HG02970 (cell line): ENCODE results near the gene CMC2.
A peak's percentile ranks its signal among the peaks of the same experiment; 100 is the strongest.

ENCODE experiments used
- ATAC-seq: cut with Tn5 transposase; IDR thresholded peaks from one replicate; pipeline ENCODE4 v1.9.1; 2021; ENCODE audit warnings: mild to moderate bottlenecking, moderate library complexity, moderate number of reproducible peaks; ENCODE audit not compliant: unreplicated experiment, low FRiP score

The CMC2 gene

DNA sequence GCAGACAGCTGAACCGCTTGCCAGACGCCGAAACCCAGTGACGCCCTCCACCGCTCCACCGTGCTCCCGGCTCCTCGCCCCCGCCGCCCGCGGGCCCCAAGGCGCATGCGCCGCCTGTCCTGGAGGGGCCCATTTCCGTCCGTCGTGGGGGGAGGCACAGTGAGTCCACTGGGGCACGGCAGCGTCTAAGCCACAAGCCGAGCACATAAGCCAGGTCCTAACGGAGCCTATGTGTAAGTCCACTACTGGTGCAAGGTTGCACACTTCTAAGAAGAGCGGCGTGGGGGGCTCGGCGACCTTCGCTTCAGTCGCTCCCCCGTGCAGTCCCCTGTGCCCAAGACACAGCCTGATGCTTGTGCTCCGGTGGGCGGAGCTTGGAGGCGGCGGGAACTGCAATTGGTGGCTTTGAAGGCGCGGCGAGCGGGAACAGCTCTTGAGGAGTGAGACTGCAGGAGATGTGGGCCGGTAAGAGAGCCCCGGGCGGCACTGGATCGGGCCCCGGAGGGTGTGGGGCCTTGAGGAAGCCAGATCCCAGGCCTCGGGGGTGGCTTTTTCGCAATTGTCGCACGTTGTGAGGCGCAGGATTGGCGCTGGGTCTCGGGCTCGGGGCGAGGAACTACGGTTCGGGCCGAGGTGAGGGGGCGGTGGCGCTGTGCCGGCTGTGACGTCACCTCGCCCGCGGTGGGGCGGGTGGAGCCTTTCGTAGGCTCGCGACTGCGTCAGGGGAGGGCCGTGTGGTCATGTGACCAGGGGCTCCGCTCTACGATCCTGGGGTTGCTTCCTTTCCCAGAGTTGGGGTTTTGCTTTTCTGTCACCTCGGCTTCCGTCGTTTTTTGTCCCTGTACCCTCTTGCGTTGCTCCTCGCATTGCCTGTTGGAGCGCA is at the start of gene CMC2, which contains the start of gene CENPN:
TSS of gene CMC2 (minus strand) at position 73 of the 883 bp plus-strand sequence. CDS start 9,491 bp downstream, outside the sequence.
TSS of gene CENPN (plus strand) at position 402 of the 883 bp plus-strand sequence. CDS start 4,726 bp downstream, outside the sequence.
- ATAC-seq, result peak; percentile 81

DNA sequence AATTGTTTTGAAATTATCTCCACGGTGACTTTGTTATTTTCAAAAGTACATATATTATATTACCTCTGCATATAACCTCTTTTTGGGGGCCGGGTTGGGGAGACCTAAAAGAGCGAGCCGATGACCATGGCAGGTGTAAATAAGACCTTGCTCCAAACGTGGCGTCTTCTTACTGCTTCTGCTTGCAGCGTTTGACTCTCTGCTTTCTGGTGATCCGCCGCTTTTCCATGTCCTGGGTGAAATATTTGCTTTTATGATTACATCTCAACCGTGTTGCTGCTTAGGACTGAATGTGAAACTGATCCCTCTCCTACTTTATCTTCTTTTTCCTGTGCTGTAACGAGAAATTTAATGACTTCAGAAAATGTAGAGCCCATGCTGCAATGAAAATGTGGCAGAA is 47.1 kb upstream of the CMC2 start:
- ATAC-seq, result no peak

DNA sequence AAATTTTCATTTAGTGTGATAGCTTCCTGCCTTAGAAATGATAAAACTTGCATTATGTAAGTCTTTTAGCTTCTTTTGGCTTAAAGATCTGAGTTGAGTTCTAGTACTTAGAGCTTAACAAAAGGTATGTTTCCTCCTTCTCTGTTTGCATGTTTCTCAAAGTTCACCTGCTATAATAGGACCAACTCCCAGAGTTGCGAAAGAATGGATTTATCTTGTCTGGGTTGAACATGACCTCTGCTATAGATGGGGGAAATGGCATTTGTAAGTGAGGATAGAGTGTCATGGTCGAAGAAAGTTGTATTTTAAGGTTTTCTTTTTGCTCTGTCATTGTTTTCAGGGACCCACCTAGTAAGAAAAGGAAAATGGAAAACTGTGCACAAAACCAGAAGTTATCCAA is 36.1 kb upstream of the CMC2 start:
- no peak for ATAC-seq

DNA sequence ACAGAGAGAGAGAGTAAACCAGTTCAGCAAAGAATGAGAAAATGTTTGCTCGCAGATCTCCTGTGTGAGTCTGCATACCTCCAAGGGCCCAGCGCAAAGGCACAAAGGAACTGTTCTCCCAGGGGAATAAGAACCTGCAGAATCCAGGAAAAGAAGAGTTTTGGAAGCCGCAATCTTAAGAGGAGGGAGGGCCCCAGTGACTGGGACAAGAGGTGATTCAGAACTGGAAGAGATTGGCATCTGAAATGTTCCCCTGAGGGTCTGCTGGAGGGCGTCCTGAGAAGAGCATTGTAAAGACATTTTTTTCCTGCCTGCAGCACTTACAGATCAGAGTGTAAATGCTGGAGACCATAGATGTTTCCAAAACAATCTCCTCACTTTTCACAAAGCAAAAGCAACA is 35.0 kb upstream of the CMC2 start:
- no peak for ATAC-seq

DNA sequence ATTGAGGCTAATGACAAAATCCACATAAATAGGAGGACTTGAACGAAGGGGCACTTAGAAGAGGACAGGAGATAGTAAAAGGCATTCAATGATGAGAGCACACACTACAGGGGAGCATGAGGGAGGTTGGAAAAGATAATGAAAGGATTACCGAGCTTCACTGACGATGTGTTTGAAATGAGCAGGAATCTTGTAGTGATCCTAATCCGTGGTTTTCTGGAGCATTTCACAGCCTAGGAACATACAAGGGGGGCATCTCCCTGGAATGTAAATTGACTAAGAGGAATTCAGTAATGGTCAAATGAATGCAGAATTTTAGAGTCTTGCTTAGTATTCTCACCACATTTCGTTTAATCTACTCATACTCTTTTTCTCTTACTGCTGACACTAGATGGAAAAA is 34.2 kb upstream of the CMC2 start:
- no peak for ATAC-seq

DNA sequence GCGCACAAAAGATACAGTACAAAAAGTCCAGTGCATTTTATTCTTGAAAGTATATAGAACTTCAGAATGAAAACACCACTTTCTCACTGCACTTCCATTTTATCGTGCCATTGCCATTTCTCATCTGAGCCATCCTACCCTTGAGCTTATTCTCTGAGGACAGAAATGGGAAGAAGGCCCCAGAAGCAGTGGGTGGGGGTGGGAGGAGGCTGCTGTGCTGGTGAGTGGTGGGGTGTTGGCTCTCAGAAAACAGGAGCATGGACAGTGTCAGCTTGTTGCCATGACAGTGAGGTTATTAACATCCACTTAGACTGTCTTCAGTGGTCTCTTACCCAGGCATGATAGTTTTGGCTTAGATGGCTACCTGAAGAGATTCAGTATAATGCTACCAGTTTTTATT is 33.4 kb upstream of the CMC2 start:
- ATAC-seq, result no peak

DNA sequence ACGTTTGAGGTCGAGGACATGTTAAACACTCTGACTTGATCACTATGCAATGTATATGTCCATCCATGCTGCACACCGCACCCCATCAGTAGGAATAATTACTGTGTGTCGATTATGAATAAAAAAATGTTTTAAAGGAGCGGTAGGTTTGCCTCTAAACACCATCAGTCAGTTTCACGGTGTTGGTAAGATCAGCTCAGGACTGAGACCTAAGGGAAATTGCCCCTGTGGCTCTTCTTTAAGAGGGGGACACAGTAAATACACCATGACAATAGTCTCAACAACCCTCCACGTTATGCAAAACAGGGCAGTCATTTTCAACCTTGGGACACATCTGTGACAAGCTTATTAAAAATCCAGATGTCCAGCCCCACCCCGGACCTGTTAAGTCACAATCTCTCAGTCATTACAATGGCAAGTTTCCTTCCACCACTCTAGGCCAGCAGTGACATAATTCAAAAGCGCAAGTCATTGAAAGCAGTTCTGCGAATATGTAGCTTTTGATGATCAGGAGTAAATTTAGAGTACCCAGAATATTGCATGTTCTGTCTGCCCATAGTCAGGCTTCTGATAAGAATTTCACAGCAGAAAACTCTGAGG is 30.2 kb upstream of the CMC2 start:
- ATAC-seq, result no peak

DNA sequence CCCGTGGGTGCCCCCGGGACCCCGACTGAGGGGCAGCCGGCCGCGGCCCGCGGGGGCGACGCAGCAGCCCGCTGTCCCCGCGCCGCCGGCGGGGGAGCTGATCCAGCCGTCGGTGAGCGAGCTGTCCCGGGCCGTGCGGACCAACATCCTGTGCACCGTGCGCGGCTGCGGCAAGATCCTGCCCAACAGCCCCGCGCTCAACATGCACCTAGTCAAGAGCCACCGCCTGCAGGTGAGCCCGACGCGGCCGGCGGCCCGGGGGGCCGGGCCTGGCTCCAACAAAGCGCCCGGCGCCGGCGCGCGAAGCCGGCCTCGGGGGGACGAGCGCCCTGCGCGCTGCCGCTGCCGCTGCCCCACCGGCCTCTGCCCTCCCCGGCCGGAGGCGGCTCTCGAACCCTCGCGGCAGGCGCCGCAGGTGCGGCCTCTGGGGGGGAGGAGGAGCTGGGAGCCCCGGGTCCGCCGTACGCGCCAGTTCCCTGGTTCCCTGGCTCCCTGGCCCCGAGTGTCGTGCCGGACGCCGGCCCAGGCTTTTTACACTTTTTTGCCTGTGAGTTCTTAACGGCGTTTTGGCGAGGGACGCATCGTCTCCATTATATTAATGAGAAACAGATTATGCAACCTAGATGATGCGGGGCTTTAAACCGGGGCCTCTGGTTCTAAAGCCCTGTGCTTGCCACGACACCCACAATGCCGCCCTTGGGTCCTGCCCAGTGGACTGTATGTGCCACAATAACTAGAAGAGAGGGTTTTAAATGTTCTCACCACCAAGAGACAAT is 29.5 kb upstream of the CMC2 start:
- ATAC-seq, result peak; percentile 51

DNA sequence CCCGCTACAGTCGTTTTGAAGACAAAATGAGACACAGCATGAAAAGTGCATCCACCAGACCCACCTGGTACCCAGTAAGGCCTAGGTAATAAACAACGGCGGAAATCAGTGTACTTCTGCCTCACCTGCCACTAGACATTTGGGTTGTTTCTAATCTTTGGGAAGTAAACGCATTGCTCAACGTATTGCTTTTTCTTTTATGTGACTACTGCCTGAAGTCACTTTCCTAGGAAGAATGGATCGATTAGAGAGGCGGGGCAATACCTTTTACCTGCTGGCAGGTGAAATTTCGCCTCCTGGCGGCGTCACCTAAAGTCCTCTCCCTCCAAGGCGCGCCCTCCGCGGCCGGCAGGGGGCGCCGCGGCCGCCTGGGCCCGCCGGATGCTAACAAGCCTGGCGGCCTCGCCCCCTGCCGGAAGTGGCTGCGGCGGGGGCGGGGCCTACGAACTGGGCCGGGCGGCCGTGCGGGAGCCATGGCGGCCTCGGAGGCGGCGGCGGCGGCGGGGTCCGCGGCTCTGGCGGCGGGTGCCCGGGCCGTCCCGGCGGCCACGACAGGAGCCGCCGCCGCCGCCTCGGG is 28.8 kb upstream of the CMC2 start, which contains the start of gene ATMIN:
TSS of gene ATMIN (plus strand) at position 445 of the 577 bp plus-strand sequence. CDS start at position 474, 29 bp downstream.
- ATAC-seq, result peak; percentile 82

DNA sequence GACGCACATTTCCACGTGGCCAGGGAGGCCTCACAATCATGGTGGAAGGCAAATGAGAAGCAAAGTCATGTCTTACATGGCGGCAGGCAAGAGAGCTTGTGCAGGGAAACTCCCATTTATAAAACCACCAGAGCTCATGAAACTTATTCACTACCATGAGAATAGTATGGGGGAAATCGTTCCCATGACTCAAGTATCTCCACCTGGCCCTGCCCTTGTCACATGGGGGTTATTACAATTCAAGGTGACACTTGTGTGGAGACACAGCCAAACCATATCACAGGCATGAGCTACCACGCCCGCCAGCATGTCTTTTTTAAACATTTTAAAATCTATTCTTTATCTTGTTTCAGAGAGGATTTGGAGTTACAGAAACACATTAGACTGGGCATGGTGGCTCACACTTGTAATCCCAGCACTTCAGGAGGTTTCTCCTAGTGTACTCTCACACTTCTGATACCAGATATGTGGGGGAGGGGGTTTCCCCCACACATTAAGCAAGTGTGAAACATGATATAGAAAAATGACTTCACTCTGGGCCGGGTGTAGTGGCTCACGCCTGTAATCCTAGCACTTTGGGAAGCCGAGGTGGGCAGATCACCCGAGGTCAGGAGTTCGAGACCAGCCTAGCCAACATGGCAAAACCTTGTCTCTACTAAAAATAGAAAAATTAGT is 23.4 kb upstream of the CMC2 start:
- ATAC-seq, result no peak

DNA sequence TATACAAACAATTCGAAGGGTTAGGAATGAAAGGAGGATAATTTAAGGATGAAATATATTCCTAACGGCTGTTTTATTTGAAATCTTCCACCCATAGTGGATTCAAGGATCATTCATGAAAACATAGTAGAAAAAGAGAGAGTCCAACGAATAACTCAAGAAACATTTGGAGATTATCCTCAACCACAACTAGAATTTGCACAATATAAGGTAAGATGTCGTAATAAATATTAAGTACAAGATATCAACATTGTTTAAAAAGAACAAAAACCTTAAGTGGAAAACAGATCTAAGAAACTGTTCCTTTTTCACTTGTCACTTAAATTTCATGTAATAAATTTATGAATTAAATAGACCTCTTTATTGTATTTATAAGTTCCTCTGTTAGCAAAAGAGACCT is 19.7 kb upstream of the CMC2 start:
- ATAC-seq, result no peak

DNA sequence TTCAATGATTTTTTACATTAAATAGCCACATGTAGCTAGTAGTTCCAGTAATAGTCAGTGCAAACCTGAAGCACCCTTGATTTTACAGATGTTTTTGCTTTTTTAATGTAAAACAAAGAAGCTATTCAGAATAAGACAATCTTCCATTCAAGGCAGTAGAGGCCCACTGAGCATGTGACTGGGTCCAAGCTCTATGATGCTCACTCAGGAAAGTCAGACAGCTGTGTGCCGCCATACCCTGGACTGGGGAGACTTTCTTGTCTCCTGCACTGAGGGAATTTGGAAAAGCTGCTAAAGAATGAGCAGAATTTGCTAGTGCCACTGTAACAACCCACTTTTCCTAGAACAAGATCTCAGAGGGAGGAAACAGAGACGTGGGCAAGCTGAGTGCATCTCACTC is 11.8 kb upstream of the CMC2 start:
- no peak for ATAC-seq

DNA sequence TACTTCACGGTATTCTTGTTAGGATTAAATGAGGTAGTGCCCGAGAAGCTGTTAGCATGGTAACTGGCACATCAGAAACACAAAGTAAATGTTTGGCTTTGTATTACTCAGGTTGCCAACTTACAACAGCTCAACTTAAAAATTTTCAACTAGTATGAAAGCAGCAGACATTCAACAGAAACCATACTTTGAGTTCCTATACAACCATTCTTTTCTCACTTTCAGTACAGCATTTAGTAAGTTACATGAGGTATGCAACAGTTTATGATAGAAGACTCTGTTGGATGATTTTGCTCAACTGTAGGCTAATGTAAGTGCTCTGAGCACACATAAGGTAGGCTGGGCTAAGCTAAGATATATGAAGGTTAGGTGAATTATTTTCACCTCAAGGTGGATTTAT is 8.0 kb upstream of the CMC2 start:
- no peak for ATAC-seq

DNA sequence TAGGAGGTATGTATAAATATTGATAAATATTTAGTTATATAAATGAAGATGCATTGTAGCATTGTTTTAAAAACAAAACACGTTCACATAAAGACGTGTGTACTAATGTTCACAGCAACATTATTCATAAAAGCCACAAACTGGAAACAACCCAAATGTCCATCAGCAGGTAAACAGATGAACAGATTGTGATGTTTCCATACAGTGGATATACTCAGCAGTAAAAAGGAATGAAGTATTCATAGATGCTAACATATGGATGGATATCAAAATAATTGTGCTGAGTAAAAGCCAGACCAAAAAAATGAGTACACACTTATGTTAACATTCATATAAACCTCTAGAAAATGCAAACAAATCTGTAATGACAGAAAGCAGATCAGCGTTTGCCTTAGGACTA is 6.3 kb upstream of the CMC2 start:
- no peak for ATAC-seq

DNA sequence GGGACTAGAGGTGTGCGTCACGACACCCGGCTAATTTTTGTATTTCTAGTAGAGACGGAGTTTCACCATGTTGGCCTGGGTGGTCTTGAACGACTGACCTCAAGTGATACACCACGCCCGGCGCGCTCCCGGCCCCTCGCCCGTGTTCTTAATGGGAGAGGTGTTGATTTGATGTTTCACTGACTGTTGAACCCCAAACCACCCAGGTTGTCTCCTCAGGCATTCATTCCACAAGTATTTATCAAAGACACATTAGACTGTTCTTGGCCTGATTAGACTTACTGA is 1.8 kb upstream of the CMC2 start:
- ATAC-seq, result no peak

DNA sequence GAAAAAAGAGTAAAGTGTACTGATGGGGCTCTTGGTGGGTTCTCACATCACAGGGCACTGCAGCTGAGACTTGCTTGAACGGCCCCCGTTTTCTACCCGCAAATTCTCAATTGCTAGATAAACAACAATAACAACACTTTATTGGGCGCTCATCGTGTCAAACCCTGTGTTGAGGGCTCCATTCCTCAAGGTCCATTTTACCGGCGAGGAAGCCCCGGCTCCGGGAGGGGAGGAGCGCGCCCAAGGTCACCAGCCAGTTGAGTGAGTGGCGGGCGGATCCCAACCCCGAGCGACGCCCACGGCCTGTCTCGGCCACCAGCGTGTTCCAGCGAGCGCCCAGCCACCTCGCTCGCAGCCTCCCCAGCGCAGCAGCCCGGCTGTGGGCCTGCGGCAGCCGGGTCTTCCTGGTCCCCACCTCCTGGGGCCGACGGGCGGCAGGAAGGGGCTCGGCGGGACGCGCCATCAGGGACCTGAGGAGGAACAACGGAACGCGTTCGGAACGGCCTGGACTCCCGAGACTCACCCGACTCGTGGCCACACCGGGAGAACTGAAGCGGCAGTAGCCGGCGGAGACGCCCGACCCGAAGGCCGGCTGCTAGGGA is 373 bp downstream of the CMC2 start:
- peak; percentile 26 for ATAC-seq

DNA sequence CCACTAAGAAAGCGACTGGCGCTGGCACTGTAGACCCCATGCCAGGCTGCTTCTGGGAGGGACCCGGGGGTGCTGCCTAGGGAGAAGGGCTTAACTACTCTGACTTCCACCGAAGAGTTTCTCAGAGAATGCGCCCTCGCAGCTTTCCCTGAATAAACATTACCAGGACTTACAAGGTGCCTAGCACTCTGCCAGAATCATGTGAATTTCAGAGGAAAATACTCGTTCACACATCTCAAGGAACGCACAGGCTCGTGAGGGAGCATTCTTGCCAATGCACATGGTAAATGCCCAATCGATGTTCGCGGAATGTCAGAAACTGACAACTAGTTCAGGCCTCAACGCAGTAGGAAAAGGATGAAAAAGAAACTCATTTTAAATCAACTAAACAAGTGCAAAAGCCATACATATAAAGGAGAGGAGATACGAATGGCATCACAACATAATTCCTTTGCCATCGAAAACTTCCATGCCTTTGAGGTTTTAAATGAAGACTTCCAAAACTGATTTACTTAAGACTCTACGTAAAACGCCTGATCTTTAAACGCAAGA is 999 bp downstream of the CMC2 start:
- ATAC-seq, result no peak

DNA sequence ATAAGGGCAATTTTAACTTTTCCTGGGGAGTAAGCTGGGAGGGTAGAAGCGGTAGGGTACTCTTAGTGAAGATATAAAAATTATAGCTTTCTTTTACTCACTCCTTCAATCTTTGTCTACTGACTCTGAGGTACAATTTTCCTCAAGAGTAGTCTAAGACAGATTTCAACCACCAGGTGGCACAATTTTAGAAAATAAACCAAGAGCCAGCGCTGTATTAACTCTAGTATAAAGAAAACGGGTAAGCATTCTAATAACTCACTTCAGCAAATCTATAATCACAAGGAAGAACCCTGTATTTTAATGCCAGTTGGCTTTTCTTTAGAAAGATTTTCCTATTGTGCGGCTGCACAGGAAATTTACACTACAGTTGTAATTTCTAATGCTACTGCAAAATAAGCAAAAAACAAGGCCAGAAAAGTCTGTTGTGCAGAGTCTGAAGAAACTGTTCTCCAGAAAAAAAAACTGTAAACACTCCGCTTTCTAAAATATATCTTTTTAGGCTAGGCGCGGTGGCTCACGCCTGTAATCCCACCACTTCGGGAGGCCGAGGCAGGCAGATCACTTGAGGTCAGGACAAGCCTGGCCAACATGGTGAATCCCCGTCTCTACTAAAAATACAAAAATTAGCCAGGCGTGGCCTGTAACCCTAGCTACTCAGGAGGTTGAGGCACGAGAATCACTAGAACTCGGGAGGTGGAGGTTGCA is 1.9 kb downstream of the CMC2 start:
- no peak for ATAC-seq
